GM06990 (cell line): ENCODE measurements around the gene ADORA1.

ENCODE experiments used
- DNase-seq: peaks from one replicate; pipeline ENCODE4 v3.0.0-alpha.2; 2011; ENCODE audit not compliant: insufficient read length; ENCODE audit errors: extremely low read depth
- H3K27me3 ChIP-seq: replicated peaks from 2 replicates; pipeline ENCODE4 v1.6.0; 2011; ENCODE audit warnings: low read length; ENCODE audit not compliant: control insufficient read depth, insufficient read depth
- H3K36me3 ChIP-seq: 2 replicates; pipeline ENCODE4 v1.5.1; 2011; ENCODE audit warnings: low read length; ENCODE audit not compliant: control insufficient read depth, insufficient read depth
- H3K4me3 ChIP-seq: replicated peaks from 2 replicates; pipeline ENCODE4 v1.5.1; 2011; ENCODE audit warnings: low read depth, mild to moderate bottlenecking, control low read depth, low read length
- CTCF ChIP-seq: IDR thresholded peaks from 2 replicates; pipeline ENCODE4 v1.5.1; 2011; ENCODE audit warnings: low read length, control low read depth, mild to moderate bottlenecking, inconsistent platforms; ENCODE audit not compliant: insufficient read depth, poor library complexity, severe bottlenecking

ADORA1 gene

GRCh38 chr1:203158960-203159665 is 31.6 kb downstream of the ADORA1 start:
- Histone ChIP-seq H3K4me3 (no peak overlapping the region), H3K27me3 (no peaks in the 10 kb centered on the region), H3K36me3 (no peaks in the 10 kb centered on the region)
- TF ChIP-seq CTCF: no peak
- no peak for DNase-seq

- no peak for DNase-seq
- no peak overlapping the region for H3K4me3 ChIP-seq
- TF ChIP-seq CTCF: no peak
- H3K36me3 ChIP-seq: no peaks in the 10 kb centered on the region
- H3K27me3 ChIP-seq: no peaks in the 10 kb centered on the region
Measured at GRCh38 chr1:203159844-203160243, 32.3 kb downstream of the ADORA1 start.

DNA sequence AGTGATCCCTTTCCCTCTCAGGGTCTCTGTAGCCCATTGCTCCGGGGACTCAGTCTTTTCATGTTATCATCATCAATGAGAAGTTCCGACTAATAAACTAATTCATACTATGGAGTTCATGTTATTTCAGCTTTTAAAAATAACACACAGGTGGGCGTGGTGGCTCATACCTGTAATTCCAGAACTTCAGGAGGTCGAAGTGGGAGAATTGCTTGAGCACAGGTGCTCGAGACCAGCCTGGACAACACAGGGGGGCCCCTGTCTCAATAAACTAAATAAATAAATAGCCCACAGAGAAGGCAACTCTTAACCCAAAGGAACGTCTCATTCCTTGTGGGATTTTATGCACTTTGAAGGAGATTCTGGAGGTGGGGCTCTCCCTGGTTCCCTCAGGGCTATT is 33.6 kb downstream of the ADORA1 start:
- DNase-seq: no peak
- no peak for TF ChIP-seq CTCF
- Histone ChIP-seq H3K27me3 (no peaks in the 10 kb centered on the region; the same call in 1 of the 2 replicates), H3K36me3 (no peaks in the 10 kb centered on the region), H3K4me3 (no peak overlapping the region)

- no peak for DNase-seq
- no peaks in the 10 kb centered on the region for H3K36me3 ChIP-seq
- no peaks in the 10 kb centered on the region; the same call in 1 of the 2 replicates for H3K27me3 ChIP-seq
- no peak for TF ChIP-seq CTCF
- H3K4me3 ChIP-seq: no peak overlapping the region
Measured at GRCh38 chr1:203161703-203162102, 34.2 kb downstream of the ADORA1 start.

DNA sequence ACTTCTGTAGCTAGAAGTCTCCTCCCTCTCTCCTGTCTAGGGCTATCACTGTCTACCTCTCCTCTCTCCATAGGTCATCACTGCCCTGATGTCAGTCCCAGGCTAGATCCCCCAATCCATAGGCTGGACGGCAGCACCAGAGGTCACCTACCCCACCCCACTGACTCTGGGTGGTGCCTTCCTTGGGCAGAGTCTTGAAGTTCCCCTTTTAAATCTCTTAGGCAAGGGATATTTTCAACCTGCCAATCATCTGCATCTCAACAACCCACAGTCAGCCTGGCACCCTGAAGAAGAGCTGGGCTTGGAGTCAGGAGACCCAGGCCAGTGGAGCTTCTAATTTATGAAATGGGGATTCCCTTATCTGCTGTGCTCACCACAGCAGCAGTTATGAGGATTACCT is 34.9 kb downstream of the ADORA1 start:
- TF ChIP-seq CTCF: no peak
- H3K27me3 ChIP-seq: no peaks in the 10 kb centered on the region; the same call in 1 of the 2 replicates
- H3K36me3 ChIP-seq: no peaks in the 10 kb centered on the region
- no peak overlapping the region for H3K4me3 ChIP-seq
- DNase-seq: no peak
